ENCODE data around the gene WDR64.

The WDR64 gene

GRCh38 chr1:241849345-241849695 is 197.2 kb downstream of the WDR64 start:
- Histone ChIP-seq H3K4me1 (ENCODE audit: insufficient read depth, low read length) (peaks cover 11% of the 10 kb centered on the region; the same call in 1 of the 2 replicates), H3K27ac (ENCODE audit: low read length) (peak overlapping the region; percentile 30), H3K9me3 (ENCODE audit: insufficient read depth, low read depth, low read length) (no peaks in the 10 kb centered on the region), H3K36me3 (ENCODE audit: insufficient read depth, low read depth, low read length) (peaks cover 50% of the 10 kb centered on the region), H3K4me3 (ENCODE audit: low read length) (peak overlapping the region; percentile 99), H3K27me3 (ENCODE audit: insufficient read depth, low read length) (no peaks in the 10 kb centered on the region), H3K9ac (ENCODE audit: low read depth, low read length) (peak overlapping the region; percentile 98; the same call in 1 of the 2 replicates)
